C4-2B (cell line): ENCODE results near the gene COL8A2.

Source experiments
- CTCF ChIP-seq: fragments of 450-650 bp; conservative IDR thresholded peaks from 2 replicates; pipeline ENCODE4 v1.5.1; 2017; ENCODE audit warnings: mild to moderate bottlenecking
- ZFX ChIP-seq: fragments of 450-650 bp; IDR thresholded peaks from 2 replicates; pipeline ENCODE4 v1.6.1; 2017

- TF ChIP-seq CTCF (no peak), ZFX (no peak)
Observed at GRCh38 chr1:36085126-36085525, 39.9 kb downstream of the COL8A2 start.
